Posterior vena cava (tissue), 2 donors: ENCODE measurements around the gene EXD3. TPM values are rescaled to one million over a fixed set of nuclear protein-coding genes. Genes with fewer than 3 reads are reported as not detected.

ENCODE experiments used
- DNase-seq: peaks from one replicate; pipeline ENCODE4 v3.0.0-alpha.2; 2020; ENCODE audit warnings: low spot score
- intact Hi-C, 2 donors: fragments of 100-400 bp; cut with DNase I; formaldehyde crosslinking; loops; one replicate each; pipeline versions ENCODE4 v1.14.1 to v1.14.2; 2022 to 2023
- long read RNA-seq, 2 donors: library from polyadenylated mRNA; unstranded; transcript quantifications; one replicate each; pipeline ENCODE4 v2.0.0, GENCODE V29; 2020 to 2021
- total RNA-seq, 2 donors: library from RNA; stranded (reverse); fragmentation: NEBNext Ultra II Directional; extraction: Animal tissue kit (Norgen Biotek cat#: 25700); gene quantifications; one replicate each; pipeline ENCODE4 v1.2.1, GENCODE V29; 2021
- donor health status: DM: yes; HTN: yes; CAD: no.
- donor health status: DM: yes; HTN: yes; CAD: no.

EXD3 gene, protein sequence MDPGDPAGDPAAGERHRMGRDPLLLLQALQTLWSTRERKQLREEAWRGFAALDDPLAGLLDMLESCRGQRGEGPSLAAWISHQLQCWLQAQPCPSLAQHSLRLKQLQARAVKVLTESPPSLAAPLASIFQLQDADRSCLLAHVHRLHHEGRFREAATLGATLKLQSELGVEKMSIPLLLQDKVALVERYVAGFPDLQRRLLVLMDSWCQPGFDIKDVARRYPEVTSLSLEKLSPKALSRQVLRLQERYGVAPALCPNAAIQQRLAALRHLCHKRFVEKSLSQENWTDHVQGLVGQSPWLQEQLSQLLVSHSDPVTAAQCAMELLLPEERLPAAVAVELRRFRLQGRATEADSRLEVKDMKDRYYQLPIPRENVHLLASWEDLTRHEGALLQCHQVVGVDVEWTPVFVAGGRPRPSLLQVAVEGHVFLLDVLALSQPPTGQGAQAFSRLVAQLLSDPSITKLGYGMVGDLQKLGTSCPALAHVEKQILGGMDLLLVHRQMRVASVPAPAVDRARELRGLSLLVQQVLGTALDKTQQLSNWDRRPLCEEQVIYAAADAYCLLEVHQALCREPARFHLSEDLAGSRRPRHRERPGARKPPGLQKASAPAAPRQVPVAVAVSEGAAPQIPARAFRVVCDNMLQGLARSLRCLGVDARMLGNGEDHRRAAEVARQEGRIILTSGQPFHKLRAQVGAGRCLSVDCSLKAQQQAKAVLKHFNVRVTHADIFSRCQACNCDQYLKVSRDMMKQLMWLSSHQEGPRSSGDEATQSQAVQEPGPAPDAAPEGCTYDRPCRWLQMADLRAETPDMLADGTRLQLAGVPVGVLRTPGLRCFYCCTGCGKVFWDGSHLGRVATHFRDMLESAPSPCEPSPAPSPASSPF
- total RNA-seq, result 10 to 100 TPM; 13.9 to 14.6 TPM
- long read RNA-seq, donor 1, partial matches to known transcripts, result 2 of 7 reads
- long read RNA-seq, donor 1, other reads (novel, unspliced or antisense), result 5 of 7 reads
- long read RNA-seq, donor 2, transcript EXD3-208 (8 exons, 962 nt), result major isoform, 6 of 30 reads
- long read RNA-seq, donor 2, partial matches to known transcripts, result 9 of 30 reads
- long read RNA-seq, donor 2, other reads (novel, unspliced or antisense), result 12 of 30 reads

DNA sequence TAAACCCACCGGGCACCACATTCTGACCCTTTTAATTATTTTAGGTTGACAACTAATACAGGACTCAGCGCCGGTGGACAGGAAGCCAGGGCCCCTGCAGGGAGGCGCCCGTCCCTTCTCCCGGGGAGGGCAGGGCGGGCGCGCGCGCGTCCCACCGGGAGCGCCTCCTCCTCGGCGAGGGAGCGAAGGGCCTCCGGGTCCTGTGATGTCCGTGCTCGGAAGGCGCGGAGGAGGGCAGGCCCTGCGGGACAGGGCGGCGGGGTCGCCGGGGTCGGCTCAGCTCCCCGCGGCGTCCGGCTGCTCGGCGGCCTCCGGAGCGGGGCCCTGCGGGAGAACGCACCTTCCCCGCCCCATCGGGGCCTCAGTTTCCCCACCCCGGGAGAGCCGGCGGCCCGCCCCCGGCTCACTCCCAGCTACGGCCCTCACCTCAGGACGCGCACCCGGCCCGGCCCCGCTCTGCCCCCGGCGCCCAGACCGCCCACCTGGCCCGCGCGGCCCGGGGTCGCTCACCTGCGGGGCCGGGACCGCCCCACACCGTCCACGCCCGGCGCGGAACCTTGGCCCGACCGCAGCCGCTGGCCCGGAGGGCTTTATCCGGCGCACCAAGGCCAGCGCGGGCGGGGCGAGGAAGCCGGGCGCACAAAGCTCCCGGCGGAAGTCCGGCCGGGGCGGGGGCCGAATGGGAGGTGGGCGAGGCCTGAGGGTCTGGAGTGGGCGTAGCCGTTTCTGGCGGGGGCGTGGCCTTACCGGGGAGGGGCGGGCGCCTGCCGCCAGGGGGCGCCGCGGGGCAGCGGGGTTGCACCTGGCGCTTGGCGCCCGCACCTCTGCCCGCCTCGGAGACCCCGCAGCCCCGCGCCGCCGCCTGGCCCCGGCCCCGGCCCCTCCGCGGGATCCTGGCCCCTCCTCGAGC lies at the start of gene EXD3, which contains the start of gene NOXA1:
TSS of gene EXD3 (minus strand) at position 559 of the 910 bp plus-strand sequence. CDS start 27,805 bp downstream, outside the sequence.
TSS of gene NOXA1 (plus strand) at position 790 of the 910 bp plus-strand sequence. CDS start 137 bp downstream, outside the sequence.
- DNase-seq, result peak; percentile 98
- intact Hi-C loops, result loop anchor here in 1 of 2 donors (10.0 kb wide), 1 partner anchor 102 kb away; no protein-coding TSS in a partner anchor

GRCh38 chr9:137470785-137471184 lies 47.8 kb upstream of the EXD3 start:
- intact Hi-C loops, result no loop called here
- DNase-seq, result no peak

DNA sequence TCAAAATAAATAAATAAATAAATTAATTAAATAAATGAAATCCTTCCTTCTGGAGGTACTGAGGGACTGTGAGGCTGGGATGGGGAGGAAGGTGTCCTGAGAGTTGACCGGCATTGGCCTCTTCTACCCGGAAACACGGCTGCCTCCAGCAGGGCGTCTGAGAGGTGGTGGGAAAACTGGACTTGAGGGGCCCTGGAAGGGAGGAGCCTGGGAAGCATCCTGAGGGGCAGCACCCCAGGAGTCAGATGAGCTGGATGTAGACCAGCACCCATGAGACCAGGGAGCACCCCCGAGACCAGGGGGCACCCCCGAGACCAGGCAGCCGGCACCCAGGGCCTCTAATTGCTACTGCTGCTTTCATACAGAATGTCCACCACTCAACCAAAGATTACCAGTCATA lies 44.9 kb upstream of the EXD3 start:
- intact Hi-C loops, result no loop called here
- no peak for DNase-seq

DNA sequence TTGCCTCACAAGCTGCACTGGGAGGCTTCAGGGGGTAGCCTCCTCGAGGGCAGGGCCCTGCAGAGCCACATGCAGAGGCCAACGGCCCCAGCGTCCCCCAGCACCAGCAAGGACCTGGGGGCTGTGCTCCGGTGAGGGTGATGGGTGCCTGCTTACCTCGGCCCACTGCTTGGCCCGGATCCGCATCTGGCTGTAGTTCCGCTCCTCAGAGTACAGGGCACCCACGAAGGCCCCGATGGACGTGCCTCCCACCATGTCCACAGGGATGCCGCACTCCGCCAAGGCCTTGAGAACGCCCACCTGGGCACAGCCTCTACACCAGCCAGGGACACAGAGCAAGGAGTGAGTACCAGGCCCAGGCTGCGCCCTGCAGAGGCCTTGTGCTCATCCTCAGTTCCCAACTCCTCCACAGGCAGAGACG lies 44.2 kb upstream of the EXD3 start:
- peak; percentile 66 for DNase-seq

GRCh38 chr9:137466389-137467085 lies 43.6 kb upstream of the EXD3 start:
- peak; percentile 34 for DNase-seq
- intact Hi-C loops, result loop anchor here in 1 of 2 donors (1.0 kb wide), 1 partner anchor 26 kb away; no protein-coding TSS in a partner anchor

More for the DNA sequence above, 44.2 kb upstream of the EXD3 start:
- intact Hi-C loops, result no loop called here

- peak; percentile 66 for DNase-seq
- intact Hi-C loops, result loop anchor here in 1 of 2 donors (1.0 kb wide), 1 partner anchor 26 kb away; no protein-coding TSS in a partner anchor
These were observed 42.9 kb upstream of the EXD3 start for GRCh38 chr9:137465720-137466388.

GRCh38 chr9:137465000-137465719 lies 42.2 kb upstream of the EXD3 start:
- DNase-seq, result peak; percentile 78
- intact Hi-C loops, result no loop called here

GRCh38 chr9:137464291-137464999 lies 41.5 kb upstream of the EXD3 start:
- intact Hi-C loops, result no loop called here
- DNase-seq, result peak; percentile 77

DNA sequence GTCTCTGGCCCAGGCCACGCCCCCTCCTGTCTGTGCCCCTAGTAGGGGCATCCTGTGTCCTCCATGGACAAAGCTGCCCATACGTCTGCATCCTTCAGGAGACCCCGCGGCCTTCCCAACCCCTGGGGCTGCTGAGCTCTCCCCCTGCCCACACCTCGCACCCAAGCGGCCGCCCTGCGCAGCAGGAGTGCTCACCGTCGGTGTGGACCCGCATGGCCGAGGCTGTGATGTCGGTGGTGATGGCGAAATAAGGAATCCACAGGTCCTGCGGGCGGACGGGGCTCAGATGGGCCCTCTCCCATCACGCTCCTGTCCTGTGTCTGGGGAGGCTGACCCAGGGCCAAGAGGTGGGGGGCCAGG lies 40.9 kb upstream of the EXD3 start:
- intact Hi-C loops, result no loop called here
- DNase-seq, result peak; percentile 78

- intact Hi-C loops, result no loop called here
- peak; percentile 62 for DNase-seq
These were observed 40.3 kb upstream of the EXD3 start for GRCh38 chr9:137462986-137463930.

- peak; percentile 79 for DNase-seq
- intact Hi-C loops, result no loop called here
These were observed 39.5 kb upstream of the EXD3 start for GRCh38 chr9:137462396-137462985.

DNA sequence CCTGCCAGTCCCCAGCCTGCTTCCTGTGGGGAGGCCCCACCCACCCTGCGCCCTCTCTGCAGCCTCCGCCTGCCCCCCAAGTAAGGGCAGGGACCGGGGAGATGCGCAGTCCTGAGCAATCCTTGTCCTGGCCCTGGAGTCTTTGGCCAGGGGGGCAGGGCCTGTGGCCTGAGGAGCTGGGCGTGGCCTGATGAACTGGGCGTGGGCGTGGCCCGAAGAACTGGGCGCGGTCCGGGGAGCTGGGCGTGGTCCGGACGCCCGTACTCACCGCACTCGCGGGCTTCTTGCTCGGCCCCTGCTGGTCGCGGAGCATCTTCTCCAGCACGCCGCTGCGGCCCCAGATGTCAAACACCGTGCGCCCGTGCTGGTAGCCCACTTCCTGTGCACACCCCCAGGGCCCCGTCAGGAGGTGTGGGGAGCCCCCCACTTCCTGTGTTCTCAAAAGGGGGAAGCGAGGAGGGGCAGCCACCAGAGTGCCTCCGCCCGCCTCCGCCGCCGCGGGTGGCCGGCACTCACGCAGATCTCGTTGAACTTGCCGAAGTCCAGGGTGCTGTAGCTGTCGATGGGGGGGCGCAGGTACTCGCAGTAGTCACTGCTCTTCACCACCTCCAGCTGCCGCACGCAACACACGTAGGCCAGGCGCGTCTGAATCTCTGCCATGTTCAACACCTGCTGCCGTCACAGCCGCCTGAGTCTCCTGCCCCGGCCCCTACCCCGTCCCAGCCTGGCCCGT lies 38.9 kb upstream of the EXD3 start:
- intact Hi-C loops, result no loop called here
- DNase-seq, result peak; percentile 93

GRCh38 chr9:137461316-137461662 lies 38.3 kb upstream of the EXD3 start:
- intact Hi-C loops, result no loop called here
- DNase-seq, result no peak
